Thoracic aorta (tissue), 2 donors: ENCODE data around the gene KNL1. TPM values are rescaled to one million over a fixed set of nuclear protein-coding genes. Genes with fewer than 3 reads are reported as not detected.

Experiments
- ATAC-seq: fragments of 150-250 bp; one replicate; pipeline ENCODE4 v1.8.0; 2017; ENCODE audit warnings: low read depth; ENCODE audit not compliant: insufficient number of reproducible peaks, low FRiP score
- DNase-seq: peaks from one replicate; pipeline ENCODE4 v3.0.0-alpha.2; 2020; ENCODE audit warnings: low spot score
- H3K27ac ChIP-seq, 2 donors: fragments of 200-600 bp; sonication (generic); 1 replicate in 1 of 2; 2 replicates in 1 of 2; pipeline ENCODE4 v1.5.1; 2016; ENCODE audit warnings: mild to moderate bottlenecking in 2 of 2, moderate library complexity in 2 of 2
- H3K27me3 ChIP-seq: fragments of 200-600 bp; sonication (generic); replicated peaks from 2 replicates; pipeline ENCODE4 v1.6.0; 2016; ENCODE audit warnings: mild to moderate bottlenecking; ENCODE audit not compliant: insufficient read depth
- H3K36me3 ChIP-seq: fragments of 200-600 bp; sonication (generic); one replicate; pipeline ENCODE4 v1.5.1; 2016
- H3K4me1 ChIP-seq, 2 donors: fragments of 200-600 bp; sonication (generic); 1 replicate in 1 of 2; 2 replicates in 1 of 2; pipeline versions ENCODE4 v1.5.1 to v1.6.0; 2016; ENCODE audit warnings: low read depth in 2 of 2, mild to moderate bottlenecking in 1 of 2; ENCODE audit not compliant: control insufficient read depth in 1 of 2
- H3K4me3 ChIP-seq: fragments of 200-600 bp; sonication (generic); 2 replicates; pipeline ENCODE4 v1.5.1; 2016; ENCODE audit warnings: mild to moderate bottlenecking
- H3K9me3 ChIP-seq: fragments of 200-600 bp; sonication (generic); 2 replicates; pipeline ENCODE4 v1.5.1; 2016
- CTCF ChIP-seq: fragments of 200-600 bp; sonication (generic); IDR thresholded peaks from one replicate; pipeline ENCODE4 v1.5.1; 2019; ENCODE audit warnings: antibody characterized with exemption
- total RNA-seq, 2 donors: library from RNA; depleted of rRNA; stranded (reverse); fragments of >200 nt; gene quantifications; one replicate each; pipeline versions ENCODE4 v1.1.0 to v1.2.3, GENCODE V29; 2016

The KNL1 gene
- total RNA-seq, 2 donors from 2014 or later = 0.27 to 11.4 TPM

- no peaks in the 10 kb centered on the region for H3K27me3 ChIP-seq
- H3K9me3 ChIP-seq = no peaks in the 10 kb centered on the region
- DNase-seq (no peak), ATAC-seq (no peak)
- H3K36me3 ChIP-seq = no peaks in the 10 kb centered on the region
- H3K27ac ChIP-seq = no peak overlapping the region
- H3K4me1 ChIP-seq = no peaks in the 10 kb centered on the region
- no peak overlapping the region for H3K4me3 ChIP-seq
- no peak for TF ChIP-seq CTCF
Observed at GRCh38 chr15:40600956-40601355, 6.9 kb downstream of the KNL1 start.

GRCh38 chr15:40603935-40604334, 9.9 kb downstream of the KNL1 start:
- no peaks in the 10 kb centered on the region for H3K4me1 ChIP-seq

GRCh38 chr15:40613080-40613479, 19.0 kb downstream of the KNL1 start:
- H3K27me3 ChIP-seq = no peaks in the 10 kb centered on the region
- H3K27ac ChIP-seq = no peak overlapping the region
- ATAC-seq (no peak), DNase-seq (no peak)
- no peaks in the 10 kb centered on the region for H3K4me1 ChIP-seq
- H3K4me3 ChIP-seq = no peak overlapping the region
- H3K36me3 ChIP-seq = no peaks in the 10 kb centered on the region
- H3K9me3 ChIP-seq = no peaks in the 10 kb centered on the region
- no peak for TF ChIP-seq CTCF

More at GRCh38 chr15:40603935-40604334, 9.9 kb downstream of the KNL1 start:
- Histone ChIP-seq H3K27ac (no peak overlapping the region), H3K9me3 (no peaks in the 10 kb centered on the region), H3K36me3 (no peaks in the 10 kb centered on the region), H3K4me3 (no peak overlapping the region), H3K27me3 (no peaks in the 10 kb centered on the region)
- DNase-seq (no peak), ATAC-seq (no peak)
- TF ChIP-seq CTCF = no peak

GRCh38 chr15:40618023-40618422, 24.0 kb downstream of the KNL1 start:
- H3K36me3 ChIP-seq = no peaks in the 10 kb centered on the region
- no peak overlapping the region for H3K27ac ChIP-seq
- H3K27me3 ChIP-seq = no peaks in the 10 kb centered on the region
- H3K4me1 ChIP-seq = no peaks in the 10 kb centered on the region
- ATAC-seq (no peak), DNase-seq (no peak)
- no peaks in the 10 kb centered on the region for H3K9me3 ChIP-seq
- H3K4me3 ChIP-seq = no peak overlapping the region
- no peak for TF ChIP-seq CTCF

- TF ChIP-seq CTCF = no peak
Observed at GRCh38 chr15:40618906-40619305, 24.9 kb downstream of the KNL1 start.

More at GRCh38 chr15:40618906-40619305, 24.9 kb downstream of the KNL1 start:
- Histone ChIP-seq H3K9me3 (no peaks in the 10 kb centered on the region), H3K27me3 (no peaks in the 10 kb centered on the region), H3K36me3 (no peaks in the 10 kb centered on the region), H3K4me3 (no peak overlapping the region), H3K27ac (no peak overlapping the region), H3K4me1 (no peaks in the 10 kb centered on the region)
- DNase-seq (no peak), ATAC-seq (no peak)
